Parathyroid adenoma (tissue), 2 donors: Measurements from ENCODE around the gene RRAD.

Source experiments
- H2AFZ ChIP-seq: fragments of 300-600 bp; sonication (generic); one replicate; pipeline ENCODE4 v1.7.0; 2017; ENCODE audit warnings: antibody characterized with exemption, mild to moderate bottlenecking
- H3K27ac ChIP-seq: fragments of 300-600 bp; sonication (generic); one replicate; pipeline ENCODE4 v1.7.0; 2017
- H3K27me3 ChIP-seq: fragments of 300-600 bp; sonication (generic); one replicate; pipeline ENCODE4 v1.7.0; 2017; ENCODE audit warnings: low read length; ENCODE audit not compliant: control insufficient read depth, insufficient read depth
- H3K36me3 ChIP-seq: fragments of 300-600 bp; sonication (generic); one replicate; pipeline ENCODE4 v1.7.0; 2017; ENCODE audit warnings: low read length; ENCODE audit not compliant: control insufficient read depth, insufficient read depth
- H3K4me1 ChIP-seq: fragments of 300-600 bp; sonication (generic); one replicate; pipeline ENCODE4 v1.7.0; 2017; ENCODE audit warnings: control low read depth
- H3K4me2 ChIP-seq: fragments of 300-600 bp; sonication (generic); one replicate; pipeline ENCODE4 v1.7.0; 2017; ENCODE audit warnings: low read length
- H3K4me3 ChIP-seq: fragments of 300-600 bp; sonication (generic); one replicate; pipeline ENCODE4 v1.7.0; 2017; ENCODE audit warnings: low read depth, low read length
- H3K79me2 ChIP-seq: fragments of 300-600 bp; sonication (generic); one replicate; pipeline ENCODE4 v1.7.0; 2017; ENCODE audit warnings: control low read depth
- H3K9ac ChIP-seq: fragments of 300-600 bp; sonication (generic); one replicate; pipeline ENCODE4 v1.7.0; 2017; ENCODE audit warnings: mild to moderate bottlenecking
- H3K9me3 ChIP-seq: fragments of 300-600 bp; sonication (generic); one replicate; pipeline ENCODE4 v1.7.0; 2017; ENCODE audit warnings: low read length; ENCODE audit not compliant: control insufficient read depth
- TF ChIP-seq, protein P1 (sequence below): fragments of 300-600 bp; sonication (generic); IDR thresholded peaks from one replicate; pipeline ENCODE4 v1.7.0; 2017; ENCODE audit warnings: antibody characterized with exemption, mild to moderate bottlenecking
- donor health status: primary hyperparathyroidism.

Gene RRAD

DNA sequence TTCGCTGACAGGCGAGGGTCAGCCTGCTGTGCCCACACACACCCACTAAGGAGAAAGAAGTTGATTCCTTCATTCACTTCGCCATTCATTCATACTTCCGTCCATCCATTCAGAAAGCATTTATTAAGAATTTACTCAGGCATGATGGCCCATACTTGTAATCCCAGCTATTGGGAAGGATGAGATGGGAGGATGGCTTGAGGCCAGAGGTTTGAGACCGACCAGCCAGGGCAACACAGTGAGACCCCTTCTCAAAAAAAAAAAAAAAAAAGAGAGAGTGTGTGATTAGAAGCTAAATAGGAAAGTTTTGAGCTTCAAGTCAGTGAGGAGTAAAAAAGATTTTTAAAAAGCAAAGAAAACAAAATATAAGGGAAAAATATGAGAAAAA lies 18.7 kb upstream of the RRAD start:
- H3K9ac ChIP-seq, result no peak overlapping the region
- H3K4me2 ChIP-seq, result no peak overlapping the region
- no peaks in the 10 kb centered on the region for H3K79me2 ChIP-seq
- H2AFZ ChIP-seq, result no peak overlapping the region
- H3K9me3 ChIP-seq, result no peaks in the 10 kb centered on the region
- no peak overlapping the region for H3K27ac ChIP-seq
- H3K4me1 ChIP-seq, result peaks cover 14% of the 10 kb centered on the region
- no peak overlapping the region for H3K4me3 ChIP-seq
- H3K27me3 ChIP-seq, result no peaks in the 10 kb centered on the region
- TF ChIP-seq, protein P1, sequence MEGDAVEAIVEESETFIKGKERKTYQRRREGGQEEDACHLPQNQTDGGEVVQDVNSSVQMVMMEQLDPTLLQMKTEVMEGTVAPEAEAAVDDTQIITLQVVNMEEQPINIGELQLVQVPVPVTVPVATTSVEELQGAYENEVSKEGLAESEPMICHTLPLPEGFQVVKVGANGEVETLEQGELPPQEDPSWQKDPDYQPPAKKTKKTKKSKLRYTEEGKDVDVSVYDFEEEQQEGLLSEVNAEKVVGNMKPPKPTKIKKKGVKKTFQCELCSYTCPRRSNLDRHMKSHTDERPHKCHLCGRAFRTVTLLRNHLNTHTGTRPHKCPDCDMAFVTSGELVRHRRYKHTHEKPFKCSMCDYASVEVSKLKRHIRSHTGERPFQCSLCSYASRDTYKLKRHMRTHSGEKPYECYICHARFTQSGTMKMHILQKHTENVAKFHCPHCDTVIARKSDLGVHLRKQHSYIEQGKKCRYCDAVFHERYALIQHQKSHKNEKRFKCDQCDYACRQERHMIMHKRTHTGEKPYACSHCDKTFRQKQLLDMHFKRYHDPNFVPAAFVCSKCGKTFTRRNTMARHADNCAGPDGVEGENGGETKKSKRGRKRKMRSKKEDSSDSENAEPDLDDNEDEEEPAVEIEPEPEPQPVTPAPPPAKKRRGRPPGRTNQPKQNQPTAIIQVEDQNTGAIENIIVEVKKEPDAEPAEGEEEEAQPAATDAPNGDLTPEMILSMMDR, result no peak
- no peaks in the 10 kb centered on the region for H3K36me3 ChIP-seq

DNA sequence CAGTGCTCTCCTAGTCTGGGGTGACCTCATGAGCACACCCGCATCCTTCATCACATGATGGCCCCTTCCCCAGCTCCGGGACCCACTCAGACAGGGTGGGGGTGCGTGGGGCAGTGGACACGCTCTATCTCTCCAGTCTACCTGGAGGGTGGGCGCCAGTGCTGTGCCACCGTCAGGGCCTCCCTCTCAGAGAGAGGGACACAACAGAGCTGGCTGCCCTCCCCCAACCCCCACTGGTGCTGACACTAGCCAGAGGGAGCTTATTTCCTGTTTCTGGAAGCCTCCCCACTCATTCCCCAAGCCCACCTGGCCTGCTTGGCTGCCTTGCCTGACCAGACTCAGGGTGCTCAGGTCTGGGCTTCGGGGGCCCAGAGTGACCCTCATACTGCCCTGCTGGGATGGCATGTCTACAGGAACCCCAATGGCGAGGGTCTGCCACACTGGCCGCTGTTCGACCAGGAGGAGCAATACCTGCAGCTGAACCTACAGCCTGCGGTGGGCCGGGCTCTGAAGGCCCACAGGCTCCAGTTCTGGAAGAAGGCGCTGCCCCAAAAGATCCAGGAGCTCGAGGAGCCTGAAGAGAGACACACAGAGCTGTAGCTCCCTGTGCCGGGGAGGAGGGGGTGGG lies 18.2 kb upstream of the RRAD start:
- no peak overlapping the region for H2AFZ ChIP-seq
- H3K4me3 ChIP-seq, result no peak overlapping the region
- peaks cover 14% of the 10 kb centered on the region for H3K4me1 ChIP-seq
- H3K27ac ChIP-seq, result no peak overlapping the region
- no peak overlapping the region for H3K4me2 ChIP-seq
- no peaks in the 10 kb centered on the region for H3K79me2 ChIP-seq
- H3K36me3 ChIP-seq, result no peaks in the 10 kb centered on the region
- H3K9ac ChIP-seq, result no peak overlapping the region
- no peaks in the 10 kb centered on the region for H3K9me3 ChIP-seq
- no peaks in the 10 kb centered on the region for H3K27me3 ChIP-seq
- TF ChIP-seq, protein P1, result no peak

DNA sequence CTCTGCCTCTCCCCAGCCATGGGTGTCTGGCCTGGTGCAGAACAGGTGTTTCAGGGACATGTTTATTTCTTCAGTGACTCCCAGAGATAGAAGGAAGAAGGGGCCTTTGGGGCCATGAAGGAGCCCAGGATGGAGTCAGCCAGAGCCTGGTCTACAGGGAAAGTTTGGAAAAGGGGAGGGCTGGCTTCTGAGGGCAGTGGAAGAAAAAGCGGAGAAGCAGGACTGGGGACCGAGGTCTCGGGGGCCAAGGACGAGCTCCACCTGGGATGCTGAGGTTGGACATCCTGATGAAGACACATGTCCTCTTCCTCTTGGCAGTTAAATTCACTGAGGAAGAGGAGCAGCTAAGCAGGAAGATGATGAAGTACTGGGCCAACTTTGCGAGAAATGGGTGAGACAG lies 17.6 kb upstream of the RRAD start:
- H3K4me2 ChIP-seq, result no peak overlapping the region
- H3K36me3 ChIP-seq, result no peaks in the 10 kb centered on the region
- H3K4me3 ChIP-seq, result no peak overlapping the region
- H3K9ac ChIP-seq, result no peak overlapping the region
- H3K79me2 ChIP-seq, result no peaks in the 10 kb centered on the region
- TF ChIP-seq, protein P1, result no peak
- H3K27ac ChIP-seq, result no peak overlapping the region
- no peaks in the 10 kb centered on the region for H3K27me3 ChIP-seq
- H3K4me1 ChIP-seq, result peaks cover 8% of the 10 kb centered on the region
- H3K9me3 ChIP-seq, result no peaks in the 10 kb centered on the region
- H2AFZ ChIP-seq, result no peak overlapping the region

DNA sequence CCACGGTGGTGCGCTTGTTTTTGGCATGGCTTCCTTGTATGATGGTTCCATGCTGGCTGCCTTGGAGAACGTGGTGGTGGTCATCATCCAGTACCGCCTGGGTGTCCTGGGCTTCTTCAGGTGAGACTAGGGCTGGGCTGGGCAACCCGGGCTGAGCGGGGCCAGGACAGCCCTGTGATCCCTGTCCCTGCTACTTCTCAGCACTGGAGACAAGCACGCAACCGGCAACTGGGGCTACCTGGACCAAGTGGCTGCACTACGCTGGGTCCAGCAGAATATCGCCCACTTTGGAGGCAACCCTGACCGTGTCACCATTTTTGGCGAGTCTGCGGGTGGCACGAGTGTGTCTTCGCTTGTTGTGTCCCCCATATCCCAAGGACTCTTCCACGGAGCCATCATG lies 14.9 kb upstream of the RRAD start:
- H3K4me1 ChIP-seq, result peaks cover 6% of the 10 kb centered on the region
- no peaks in the 10 kb centered on the region for H3K27me3 ChIP-seq
- H3K36me3 ChIP-seq, result no peaks in the 10 kb centered on the region
- H2AFZ ChIP-seq, result no peak overlapping the region
- TF ChIP-seq, protein P1, result no peak
- H3K9ac ChIP-seq, result no peak overlapping the region
- H3K4me2 ChIP-seq, result no peak overlapping the region
- no peaks in the 10 kb centered on the region for H3K9me3 ChIP-seq
- no peak overlapping the region for H3K4me3 ChIP-seq
- peaks cover 5% of the 10 kb centered on the region for H3K79me2 ChIP-seq
- no peak overlapping the region for H3K27ac ChIP-seq

DNA sequence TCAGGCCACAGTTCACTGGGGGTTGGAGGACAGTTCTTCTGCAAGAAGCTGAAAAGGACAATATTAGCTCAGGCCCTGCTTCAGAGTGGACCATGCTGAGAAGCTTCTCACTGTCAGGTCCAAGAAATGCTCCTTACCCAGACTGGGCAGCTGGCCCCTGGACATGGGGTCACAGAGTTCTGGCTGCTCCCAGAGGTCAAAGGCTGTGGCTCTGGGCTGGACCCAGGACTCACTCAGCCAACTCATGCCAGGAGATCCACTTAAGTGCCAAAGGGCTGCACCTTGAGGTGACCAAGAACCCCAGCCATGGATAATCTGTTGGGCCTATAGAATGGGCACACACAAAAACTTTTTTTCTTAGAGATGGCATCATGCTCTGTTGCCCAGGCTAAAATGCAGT lies 14.0 kb upstream of the RRAD start:
- Histone ChIP-seq H3K36me3 (no peaks in the 10 kb centered on the region), H3K27ac (no peak overlapping the region)
- TF ChIP-seq, protein P1, result no peak

More for the DNA sequence above, 14.0 kb upstream of the RRAD start:
- Histone ChIP-seq H3K79me2 (peaks cover 8% of the 10 kb centered on the region), H3K4me3 (no peak overlapping the region), H3K4me1 (peaks cover 6% of the 10 kb centered on the region), H3K4me2 (no peak overlapping the region), H2AFZ (no peak overlapping the region), H3K9ac (no peak overlapping the region), H3K9me3 (no peaks in the 10 kb centered on the region), H3K27me3 (no peaks in the 10 kb centered on the region)
